ENCODE measurements around the gene ESRRB. TPM values are rescaled to one million over a fixed set of nuclear protein-coding genes. Genes with fewer than 3 reads are reported as not detected.

Gene ESRRB
- polyA plus RNA-seq (ENCODE audit: insufficient read length in 12 of 12): 1 to 10 TPM in 10 of 12 donors, not detected in 2; 1.3 to 5.9 (median 3.4) TPM
- long read RNA-seq, donor 1: 0 reads
- long read RNA-seq, donor 2, partial matches to known transcripts: 0 of 1 reads
- long read RNA-seq, donor 2, other reads (novel, unspliced or antisense): 0 of 1 reads
- long read RNA-seq, donor 3: 0 reads
- long read RNA-seq, donor 4, partial matches to known transcripts: 0 of 1 reads
- long read RNA-seq, donor 4, other reads (novel, unspliced or antisense): 0 of 1 reads
- long read RNA-seq, donor 5, partial matches to known transcripts: 0 of 1 reads
- long read RNA-seq, donor 5, other reads (novel, unspliced or antisense): 0 of 1 reads
- long read RNA-seq, donor 6, partial matches to known transcripts: 0 of 3 reads
- long read RNA-seq, donor 6, other reads (novel, unspliced or antisense): 0 of 3 reads
- long read RNA-seq, donor 7, partial matches to known transcripts: 0 of 1 reads
- long read RNA-seq, donor 7, other reads (novel, unspliced or antisense): 0 of 1 reads
- long read RNA-seq, donor 8: 0 reads
- long read RNA-seq, donor 9, partial matches to known transcripts: 0 of 1 reads
- long read RNA-seq, donor 9, other reads (novel, unspliced or antisense): 0 of 1 reads
- long read RNA-seq, donor 10, partial matches to known transcripts: 0 of 2 reads
- long read RNA-seq, donor 10, other reads (novel, unspliced or antisense): 0 of 2 reads
- long read RNA-seq, donor 11: 0 reads

GRCh38 chr14:76375947-76376404, at the start of gene ESRRB:
ESRRB (plus strand) TSS chr14:76376137; CDS start chr14:76376402, 265 bp downstream.
- no peak for DNase-seq

- DNase-seq: no peak
These were observed 48.8 kb upstream of the ESRRB start for GRCh38 chr14:76326918-76327689.

- DNase-seq: no peak
These were observed 47.3 kb upstream of the ESRRB start for GRCh38 chr14:76328457-76329137.

GRCh38 chr14:76329154-76329928, 46.6 kb upstream of the ESRRB start:
- no peak for DNase-seq

- no peak for DNase-seq
These were observed 46.0 kb upstream of the ESRRB start for GRCh38 chr14:76329951-76330350.

GRCh38 chr14:76330411-76331327, 45.3 kb upstream of the ESRRB start:
- no peak for DNase-seq

- DNase-seq: no peak
These were observed 44.5 kb upstream of the ESRRB start for GRCh38 chr14:76331328-76332011.

GRCh38 chr14:76333664-76334063, 42.3 kb upstream of the ESRRB start:
- no peak for DNase-seq

- no peak for DNase-seq
These were observed 41.6 kb upstream of the ESRRB start for GRCh38 chr14:76334316-76334715.

GRCh38 chr14:76336876-76337275, 39.1 kb upstream of the ESRRB start:
- DNase-seq: no peak

- DNase-seq: no peak
These were observed 38.0 kb upstream of the ESRRB start for GRCh38 chr14:76337635-76338545.

- DNase-seq: no peak
These were observed 36.0 kb upstream of the ESRRB start for GRCh38 chr14:76339728-76340615.

- no peak for DNase-seq
These were observed 32.6 kb upstream of the ESRRB start for GRCh38 chr14:76343386-76343785.

- no peak for DNase-seq
These were observed 29.4 kb upstream of the ESRRB start for GRCh38 chr14:76346391-76347160.

GRCh38 chr14:76348898-76349297, 27.0 kb upstream of the ESRRB start:
- DNase-seq: peak; percentile 31

- no peak for DNase-seq
These were observed 25.9 kb upstream of the ESRRB start for GRCh38 chr14:76349993-76350392.
